ENCODE data around the gene EXOC3L1.

GRCh38 chr16:67215706-67216105 is 25.8 kb upstream of the EXOC3L1 start:
- no peak for TF ChIP-seq CTCF (IDR thresholded peaks at IDR 0.05)
- TF ChIP-seq POLR2A (IDR thresholded peaks at IDR 0.05) = no peak
